ENCODE measurements around the gene MARCHF3. TPM values are rescaled to one million over a fixed set of nuclear protein-coding genes. Genes with fewer than 3 reads are reported as not detected.
"Not testable (repeated sequence)": the region's sequence is repeated elsewhere in the genome, so short reads cannot be mapped to it uniquely, and the experiment has no call there.

MARCHF3 gene
- total RNA-seq, 1 experiment from 2014 or later, result 16.1 TPM

DNA sequence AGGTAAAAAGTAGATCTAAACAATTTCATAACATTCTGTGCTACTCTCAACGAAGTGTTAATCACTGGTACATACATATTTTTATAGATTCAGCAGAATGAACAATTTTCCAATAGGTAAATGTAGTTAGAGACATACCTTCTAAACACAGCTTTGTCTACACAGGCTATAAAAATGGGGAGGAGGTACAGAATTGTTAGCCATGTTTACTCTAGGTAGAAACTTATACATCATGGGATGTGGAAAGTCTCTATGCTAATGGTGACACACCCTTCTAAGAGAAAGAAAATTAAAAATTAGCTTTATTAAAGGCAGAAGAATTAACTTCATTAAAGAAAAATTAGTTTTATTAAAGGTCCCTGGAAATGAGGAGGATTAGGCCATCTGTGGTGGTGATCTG, 31.2 kb upstream of the MARCHF3 start:
- Mint-ChIP-seq H3K4me3 (ENCODE audit: low read depth, unreplicated experiment) (no peak overlapping the region), H3K27ac (ENCODE audit: unreplicated experiment) (no peak overlapping the region), H3K36me3 (ENCODE audit: insufficient read depth, unreplicated experiment) (no peaks in the 10 kb centered on the region), H3K9me3 (ENCODE audit: low read depth, unreplicated experiment) (no peaks in the 10 kb centered on the region), H3K27me3 (ENCODE audit: unreplicated experiment) (no peaks in the 10 kb centered on the region), H3K4me1 (ENCODE audit: low read depth, unreplicated experiment) (no peaks in the 10 kb centered on the region)
- CTCF ChIA-PET, result interaction anchor here (0.6 kb wide), 1 partner anchor 48 kb away, joined by 3 read pairs; no protein-coding TSS in a partner anchor
- no peak for DNase-seq
- intact Hi-C loops (cut with micrococcal nuclease; ENCODE audit: unreplicated experiment), result no loop called here
- TF ChIP-seq, protein P1, sequence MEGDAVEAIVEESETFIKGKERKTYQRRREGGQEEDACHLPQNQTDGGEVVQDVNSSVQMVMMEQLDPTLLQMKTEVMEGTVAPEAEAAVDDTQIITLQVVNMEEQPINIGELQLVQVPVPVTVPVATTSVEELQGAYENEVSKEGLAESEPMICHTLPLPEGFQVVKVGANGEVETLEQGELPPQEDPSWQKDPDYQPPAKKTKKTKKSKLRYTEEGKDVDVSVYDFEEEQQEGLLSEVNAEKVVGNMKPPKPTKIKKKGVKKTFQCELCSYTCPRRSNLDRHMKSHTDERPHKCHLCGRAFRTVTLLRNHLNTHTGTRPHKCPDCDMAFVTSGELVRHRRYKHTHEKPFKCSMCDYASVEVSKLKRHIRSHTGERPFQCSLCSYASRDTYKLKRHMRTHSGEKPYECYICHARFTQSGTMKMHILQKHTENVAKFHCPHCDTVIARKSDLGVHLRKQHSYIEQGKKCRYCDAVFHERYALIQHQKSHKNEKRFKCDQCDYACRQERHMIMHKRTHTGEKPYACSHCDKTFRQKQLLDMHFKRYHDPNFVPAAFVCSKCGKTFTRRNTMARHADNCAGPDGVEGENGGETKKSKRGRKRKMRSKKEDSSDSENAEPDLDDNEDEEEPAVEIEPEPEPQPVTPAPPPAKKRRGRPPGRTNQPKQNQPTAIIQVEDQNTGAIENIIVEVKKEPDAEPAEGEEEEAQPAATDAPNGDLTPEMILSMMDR (IDR thresholded peaks at IDR 0.05; ENCODE audit: unreplicated experiment), result no peak
- BruUV-seq (replicated peaks), result no TSS peak

DNA sequence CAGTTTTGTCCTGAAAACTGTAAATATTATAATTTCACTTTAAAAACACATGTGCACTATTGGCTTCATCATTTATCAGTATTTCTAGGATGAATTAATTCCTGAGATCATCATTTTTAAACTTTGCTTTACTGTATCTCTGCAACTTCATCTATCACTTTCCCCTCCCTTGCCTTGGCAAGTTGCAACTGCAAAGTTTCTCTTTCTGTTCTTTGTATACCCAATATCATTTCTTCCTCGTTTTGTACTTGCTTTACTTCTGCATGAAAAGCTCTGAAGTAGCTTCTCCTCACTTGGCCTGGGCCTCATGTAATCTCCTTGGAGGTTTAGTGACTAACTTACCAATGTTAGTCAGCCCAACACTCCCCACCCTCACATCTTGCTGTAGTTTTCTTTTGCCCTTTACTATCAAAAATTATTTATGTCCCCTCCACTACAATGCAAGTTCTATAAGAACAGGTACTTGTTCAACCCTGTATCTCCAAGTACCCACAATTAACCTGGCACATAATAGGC, 30.2 kb upstream of the MARCHF3 start:
- TF ChIP-seq, protein P1 (IDR thresholded peaks at IDR 0.05; ENCODE audit: unreplicated experiment), result no peak
- H3K9me3 Mint-ChIP-seq (ENCODE audit: low read depth, unreplicated experiment), result no peaks in the 10 kb centered on the region
- BruUV-seq (replicated peaks), result no TSS peak
- no peak overlapping the region for H3K4me3 Mint-ChIP-seq (ENCODE audit: low read depth, unreplicated experiment)
- DNase-seq, result no peak
- CTCF ChIA-PET, result interaction anchor here (0.6 kb wide), 1 partner anchor 35 kb away, joined by 3 read pairs; no protein-coding TSS in a partner anchor
- H3K27me3 Mint-ChIP-seq (ENCODE audit: unreplicated experiment), result no peaks in the 10 kb centered on the region
- no peak overlapping the region for H3K27ac Mint-ChIP-seq (ENCODE audit: unreplicated experiment)
- no peaks in the 10 kb centered on the region for H3K4me1 Mint-ChIP-seq (ENCODE audit: low read depth, unreplicated experiment)
- H3K36me3 Mint-ChIP-seq (ENCODE audit: insufficient read depth, unreplicated experiment), result no peaks in the 10 kb centered on the region
- intact Hi-C loops (cut with micrococcal nuclease; ENCODE audit: unreplicated experiment), result no loop called here

DNA sequence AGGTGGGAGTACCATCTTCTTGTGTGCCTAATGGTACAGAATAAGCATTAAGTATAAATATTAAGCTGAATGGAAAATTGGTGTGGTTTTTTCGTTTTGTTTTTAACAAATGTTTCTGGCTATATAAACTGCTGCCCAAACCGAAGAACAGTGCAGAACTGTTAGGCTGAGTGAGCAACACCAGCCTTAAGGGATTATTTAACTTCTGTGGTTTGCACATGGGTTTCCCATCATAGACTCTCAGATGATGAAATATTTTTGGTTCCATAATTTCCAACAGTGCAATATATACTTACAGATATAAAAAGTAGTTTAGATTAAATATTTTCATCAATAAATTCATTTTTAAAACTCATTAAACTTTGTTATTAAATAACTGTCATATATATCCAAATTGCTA, 26.5 kb upstream of the MARCHF3 start:
- intact Hi-C loops (cut with micrococcal nuclease; ENCODE audit: unreplicated experiment), result no loop called here
- no peaks in the 10 kb centered on the region for H3K9me3 Mint-ChIP-seq (ENCODE audit: low read depth, unreplicated experiment)
- CTCF ChIA-PET, result no interaction called here
- H3K4me3 Mint-ChIP-seq (ENCODE audit: low read depth, unreplicated experiment), result no peak overlapping the region
- no peaks in the 10 kb centered on the region for H3K27me3 Mint-ChIP-seq (ENCODE audit: unreplicated experiment)
- DNase-seq, result no peak
- TF ChIP-seq, protein P1 (IDR thresholded peaks at IDR 0.05; ENCODE audit: unreplicated experiment), result no peak
- H3K36me3 Mint-ChIP-seq (ENCODE audit: insufficient read depth, unreplicated experiment), result no peaks in the 10 kb centered on the region
- H3K4me1 Mint-ChIP-seq (ENCODE audit: low read depth, unreplicated experiment), result no peaks in the 10 kb centered on the region
- BruUV-seq (replicated peaks), result no TSS peak
- H3K27ac Mint-ChIP-seq (ENCODE audit: unreplicated experiment), result no peak overlapping the region

DNA sequence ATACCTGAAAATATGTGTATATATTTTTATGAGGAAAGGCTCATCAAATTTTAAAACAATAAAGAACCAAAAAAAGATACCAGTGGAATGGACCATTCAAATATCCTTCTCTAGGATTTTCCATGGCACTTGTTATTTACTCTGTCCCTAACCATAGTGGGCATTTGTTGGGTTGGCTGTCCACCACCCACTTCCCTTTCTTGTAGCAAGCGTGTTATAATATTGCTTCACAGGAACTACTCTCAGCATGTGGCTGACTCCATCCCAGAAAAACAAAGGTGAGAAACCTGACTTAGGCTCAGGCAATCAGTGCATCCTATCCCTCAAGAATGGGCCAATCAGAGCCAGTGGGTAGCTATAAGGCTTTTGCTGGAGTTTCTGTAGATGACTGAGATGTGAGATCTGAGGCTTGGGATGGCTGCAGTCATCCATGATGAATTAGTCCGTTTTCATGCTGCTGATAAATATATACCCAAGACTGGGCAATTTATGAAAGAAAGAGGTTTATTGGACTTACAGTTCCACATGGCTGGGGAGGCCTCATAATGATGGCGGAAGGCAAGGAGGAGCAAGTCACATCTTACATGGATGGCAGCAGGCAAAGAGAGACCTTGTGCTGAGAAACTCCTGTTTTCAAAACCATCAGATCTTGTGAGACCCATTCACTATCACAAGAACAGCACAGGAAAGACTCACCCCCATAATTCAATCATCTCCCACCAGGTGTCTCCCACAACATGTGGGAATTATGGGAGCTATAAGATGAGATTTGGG, 25.7 kb upstream of the MARCHF3 start:
- no TSS peak for BruUV-seq (replicated peaks)
- Mint-ChIP-seq H3K27me3 (ENCODE audit: unreplicated experiment) (no peaks in the 10 kb centered on the region), H3K9me3 (ENCODE audit: low read depth, unreplicated experiment) (no peaks in the 10 kb centered on the region), H3K4me3 (ENCODE audit: low read depth, unreplicated experiment) (no peak overlapping the region), H3K4me1 (ENCODE audit: low read depth, unreplicated experiment) (no peaks in the 10 kb centered on the region), H3K27ac (ENCODE audit: unreplicated experiment) (no peak overlapping the region), H3K36me3 (ENCODE audit: insufficient read depth, unreplicated experiment) (no peaks in the 10 kb centered on the region)
- no peak for DNase-seq
- CTCF ChIA-PET, result no interaction called here
- intact Hi-C loops (cut with micrococcal nuclease; ENCODE audit: unreplicated experiment), result no loop called here
- TF ChIP-seq, protein P1 (IDR thresholded peaks at IDR 0.05; ENCODE audit: unreplicated experiment), result no peak

DNA sequence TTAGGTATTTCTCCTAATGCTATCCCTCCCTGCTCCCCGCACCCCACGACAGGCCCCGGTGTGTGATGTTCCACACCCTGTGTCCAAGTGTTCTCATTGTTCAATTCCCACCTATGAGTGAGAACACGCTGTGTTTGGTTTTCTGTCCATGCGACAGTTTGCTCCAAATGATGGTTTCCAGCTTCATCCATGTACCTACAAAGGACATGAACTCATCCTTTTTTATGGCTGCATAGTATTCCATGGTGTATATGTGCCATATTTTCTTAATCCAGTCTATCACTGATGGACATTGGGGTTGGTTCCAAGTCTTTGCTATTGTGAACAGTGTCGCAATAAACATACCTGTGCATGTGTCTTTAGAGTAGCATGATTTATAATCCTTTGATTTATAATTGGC, 23.2 kb upstream of the MARCHF3 start:
- DNase-seq; H3K27ac Mint-ChIP-seq (ENCODE audit: unreplicated experiment); H3K27me3 Mint-ChIP-seq (ENCODE audit: unreplicated experiment): not testable (repeated sequence)

More for the DNA sequence above, 23.2 kb upstream of the MARCHF3 start:
- H3K9me3 Mint-ChIP-seq (ENCODE audit: low read depth, unreplicated experiment); BruUV-seq (replicated peaks); H3K36me3 Mint-ChIP-seq (ENCODE audit: insufficient read depth, unreplicated experiment); CTCF ChIA-PET; H3K4me3 Mint-ChIP-seq (ENCODE audit: low read depth, unreplicated experiment); intact Hi-C loops (cut with micrococcal nuclease; ENCODE audit: unreplicated experiment); H3K4me1 Mint-ChIP-seq (ENCODE audit: low read depth, unreplicated experiment): not testable (repeated sequence)

All from Calu3 (cell line).